GM21723 (cell line): Measurements from ENCODE around the gene CDC42BPB.
"Not testable (repeated sequence)": the region's sequence is repeated elsewhere in the genome, so short reads cannot be mapped to it uniquely, and the experiment has no call there.

Experiments used
- ATAC-seq: cut with Tn5 transposase; IDR thresholded peaks from one replicate; pipeline ENCODE4 v1.9.1; 2021; ENCODE audit warnings: mild to moderate bottlenecking, moderate library complexity; ENCODE audit not compliant: unreplicated experiment

Gene CDC42BPB

DNA sequence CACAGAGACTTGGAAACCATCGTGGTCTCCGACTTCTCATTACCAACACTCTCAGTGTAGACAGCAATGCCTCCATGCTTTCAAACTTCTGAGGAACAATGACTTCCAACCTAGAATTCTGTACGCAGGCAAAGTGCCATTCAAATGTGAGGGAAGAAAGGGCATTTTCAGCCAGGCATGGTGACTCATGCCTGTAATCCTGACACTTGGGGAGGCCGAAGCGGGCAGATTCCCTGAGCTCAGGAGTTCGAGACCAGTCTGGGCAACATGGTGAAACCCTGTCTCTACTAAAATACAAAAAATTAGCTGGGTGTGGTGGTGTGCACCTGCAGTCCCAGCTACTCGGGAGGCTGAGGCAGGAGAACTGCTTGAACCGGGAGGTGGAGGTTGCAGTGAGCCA, 9.9 kb downstream of the CDC42BPB start:
- not testable (repeated sequence) for ATAC-seq

DNA sequence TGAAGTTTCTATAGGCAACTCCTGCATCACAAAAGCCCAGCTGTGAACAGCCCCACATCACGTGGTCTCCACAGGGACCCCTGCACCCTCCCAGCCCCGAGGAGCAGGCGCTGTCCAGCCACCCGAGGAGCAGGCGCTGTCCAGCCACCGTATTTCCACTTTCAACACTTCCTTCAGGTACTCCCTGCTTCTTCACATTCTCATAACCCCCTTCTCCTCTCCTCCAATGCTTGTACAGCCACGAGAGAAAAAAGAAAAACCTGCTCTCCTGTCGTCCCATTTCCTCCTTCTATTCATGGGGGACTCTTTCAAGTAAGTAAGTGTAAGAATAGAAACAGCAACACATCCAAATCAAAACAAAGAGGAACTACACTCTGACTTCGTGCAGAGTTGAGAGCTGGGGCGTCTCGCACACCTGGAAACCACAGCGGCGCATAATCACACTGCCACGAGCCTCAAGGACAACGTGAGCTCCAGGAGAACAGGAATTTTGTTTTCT, 11.9 kb downstream of the CDC42BPB start:
- peak; percentile 64 for ATAC-seq

DNA sequence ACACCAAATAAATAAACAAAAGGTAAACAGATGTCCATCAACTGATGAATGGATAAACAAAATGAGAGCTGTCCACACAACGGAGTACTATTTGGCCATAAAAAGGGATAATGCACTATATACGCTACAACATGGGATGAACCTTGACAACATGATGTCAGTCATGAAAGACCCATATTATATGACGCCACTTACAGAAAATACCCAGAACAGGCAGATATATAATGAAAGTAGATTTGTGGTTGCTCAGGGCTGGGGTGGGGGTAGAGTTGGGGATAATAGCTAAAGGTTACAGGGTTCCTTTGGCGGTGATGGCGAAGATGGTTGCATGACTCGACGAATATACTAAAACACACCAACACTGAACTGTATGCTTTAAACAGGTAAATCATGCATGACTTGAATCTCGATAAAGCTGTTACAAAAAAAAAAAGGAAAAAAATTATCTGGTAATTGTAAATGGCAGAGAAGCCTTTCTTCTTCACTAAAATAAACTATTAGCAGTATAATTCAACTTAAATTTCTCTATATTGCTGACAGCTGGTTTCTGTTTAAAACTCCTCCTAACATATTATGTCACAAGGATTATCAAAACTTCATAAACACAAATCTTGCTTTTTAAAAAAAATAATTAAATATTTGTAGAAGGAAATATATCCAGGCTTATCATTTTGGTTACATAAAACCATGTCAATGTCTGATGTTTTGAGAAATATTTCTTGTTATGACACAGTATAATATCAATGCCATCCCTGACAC, 13.9 kb downstream of the CDC42BPB start:
- ATAC-seq, result no peak

DNA sequence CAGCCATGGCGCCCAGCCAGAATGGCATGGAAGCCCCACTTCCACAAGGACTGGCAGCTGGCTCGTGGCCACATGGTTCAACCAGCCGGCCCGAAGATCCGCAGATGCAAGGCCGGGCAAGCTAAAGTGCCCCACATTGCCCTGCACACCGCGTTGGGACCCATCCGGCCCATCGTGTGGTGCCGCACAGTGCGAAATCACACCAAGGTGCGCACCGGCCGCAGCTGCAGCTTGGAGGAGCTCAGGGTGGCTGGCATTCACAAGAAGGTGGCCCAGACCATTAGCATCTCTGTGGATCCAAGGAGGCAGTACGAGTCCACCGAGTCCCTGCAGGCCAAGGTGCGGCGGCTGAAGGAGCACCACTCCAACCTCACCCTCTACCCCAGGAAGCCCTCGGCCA, 15.9 kb downstream of the CDC42BPB start:
- no peak for ATAC-seq

DNA sequence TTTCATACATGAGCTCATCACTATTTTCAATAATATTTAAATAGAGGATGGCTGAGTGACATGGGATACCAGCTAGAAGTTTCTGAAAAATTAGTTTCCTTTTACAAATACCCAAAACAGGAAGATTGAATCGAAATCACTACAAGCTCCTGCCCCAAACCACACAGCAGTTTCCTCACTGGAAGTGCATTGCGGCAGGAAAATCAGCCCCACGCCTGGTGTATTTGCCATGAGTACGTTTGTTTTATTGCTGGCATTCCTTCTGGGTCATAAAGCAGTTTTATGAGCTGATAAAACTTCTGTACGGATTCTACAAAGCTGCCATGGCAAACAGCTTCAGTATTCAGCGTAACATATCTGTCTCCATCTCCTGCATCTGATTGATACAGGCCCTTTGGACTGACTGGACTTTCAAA, 23.7 kb downstream of the CDC42BPB start:
- no peak for ATAC-seq

DNA sequence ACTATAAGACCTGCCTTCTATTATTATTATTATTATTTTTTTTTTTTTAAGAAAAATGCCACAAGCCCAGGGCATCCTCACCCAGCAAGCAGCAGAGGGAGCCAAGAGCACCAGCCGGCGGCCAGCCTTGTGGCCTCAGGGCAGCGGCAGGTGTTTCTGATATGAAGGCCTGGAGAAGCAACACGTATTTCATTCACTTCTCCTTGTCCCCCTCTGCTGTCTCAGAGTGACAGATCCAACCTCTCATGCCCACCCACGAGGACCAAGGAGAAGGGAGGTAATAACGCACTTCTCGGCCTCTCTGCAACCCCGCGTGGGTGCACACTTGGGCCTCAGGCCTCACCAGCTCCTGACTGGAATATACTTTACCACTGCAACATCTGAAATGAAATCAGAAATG, 25.4 kb downstream of the CDC42BPB start:
- no peak for ATAC-seq

DNA sequence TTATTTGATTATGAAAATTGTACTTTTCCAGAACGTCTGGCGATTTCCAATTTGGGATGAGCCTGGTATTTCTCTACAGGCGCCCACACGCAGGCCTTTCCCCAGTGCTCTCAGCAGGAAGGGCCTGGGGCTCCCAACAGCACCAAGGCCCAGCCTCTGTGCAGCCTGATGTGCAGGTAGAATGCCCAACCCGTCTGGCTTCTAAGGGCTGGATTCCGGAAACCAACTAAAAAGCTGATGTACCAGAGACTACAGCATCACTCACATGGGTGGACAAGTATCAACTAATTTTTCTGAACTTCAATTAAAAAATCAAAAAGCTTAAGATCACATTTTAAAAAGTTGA, 25.8 kb downstream of the CDC42BPB start:
- ATAC-seq, result no peak

DNA sequence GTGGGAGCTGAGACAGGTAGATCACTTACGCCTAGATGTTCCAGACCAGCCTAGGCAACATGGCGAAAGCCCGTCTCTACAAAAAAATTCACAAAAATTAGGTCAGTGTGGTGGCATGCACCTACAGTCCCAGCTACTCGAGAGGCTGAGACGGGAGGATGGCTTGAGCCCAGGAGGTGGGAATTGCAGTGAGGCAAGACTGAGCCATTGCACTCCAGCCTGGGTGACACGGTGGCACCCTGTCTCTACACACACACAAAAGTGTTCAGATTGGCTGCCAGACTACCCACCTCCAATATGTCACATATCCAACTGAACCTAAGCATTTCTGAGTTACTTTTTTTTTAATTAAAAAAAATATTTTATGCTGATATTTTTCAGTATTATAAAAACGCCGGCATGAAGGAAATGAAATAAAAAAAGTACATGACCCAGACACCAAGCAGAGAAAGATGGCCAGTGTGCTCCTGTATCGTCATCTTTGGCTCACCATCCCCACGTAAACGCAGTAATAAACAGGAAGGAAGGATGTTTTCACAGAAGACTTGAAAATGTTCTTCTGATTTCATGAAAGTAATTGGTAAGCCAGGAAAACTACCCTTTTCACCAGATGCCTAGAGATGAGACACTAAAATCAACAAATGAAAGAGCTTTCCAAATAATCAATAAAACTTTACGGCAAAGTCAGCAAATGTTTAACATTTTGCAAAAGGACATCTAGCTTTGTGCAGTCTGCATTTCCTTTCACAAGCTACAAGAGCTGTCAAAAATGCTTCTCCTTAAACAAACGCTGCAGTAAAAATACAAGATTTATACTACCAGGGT, 26.4 kb downstream of the CDC42BPB start:
- no peak for ATAC-seq

DNA sequence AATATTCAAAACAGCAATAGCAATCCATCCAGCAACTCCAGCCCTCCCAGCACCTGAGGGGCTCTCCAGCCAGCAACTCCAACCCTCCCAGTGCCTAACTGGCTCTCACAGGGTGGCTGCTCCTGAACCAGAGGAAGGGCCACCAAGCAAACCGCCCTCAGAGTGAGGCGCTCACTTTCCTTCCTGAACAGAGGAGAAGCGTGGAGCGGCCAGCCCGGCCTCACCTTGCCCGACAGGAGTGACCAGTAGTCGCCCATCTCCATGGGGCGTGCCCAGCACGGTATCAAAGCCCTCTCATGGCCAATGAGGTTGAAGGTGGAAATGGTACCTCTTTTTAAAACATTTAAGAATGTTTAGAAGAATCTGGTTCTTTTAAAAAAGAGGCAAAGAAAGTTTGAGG, 27.4 kb downstream of the CDC42BPB start:
- ATAC-seq, result no peak

DNA sequence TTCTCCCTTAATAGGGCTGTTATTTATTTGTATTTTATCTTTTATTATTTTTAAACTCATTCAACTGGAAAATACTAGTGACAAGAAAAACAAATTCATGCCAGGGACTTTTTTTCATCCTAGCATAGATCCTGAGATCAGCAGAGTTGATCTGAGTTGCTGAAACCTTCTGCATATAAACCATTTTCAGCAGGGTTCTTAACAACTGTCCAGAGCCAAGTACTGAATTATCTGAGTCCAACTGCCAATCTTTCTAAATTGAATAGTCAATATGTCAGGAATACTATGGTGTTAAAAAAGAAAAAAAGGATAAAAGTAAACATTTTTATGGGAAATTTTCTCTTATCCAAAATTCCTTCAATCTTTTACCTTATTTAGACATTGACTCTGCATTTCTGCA, 28.6 kb downstream of the CDC42BPB start:
- ATAC-seq, result no peak

DNA sequence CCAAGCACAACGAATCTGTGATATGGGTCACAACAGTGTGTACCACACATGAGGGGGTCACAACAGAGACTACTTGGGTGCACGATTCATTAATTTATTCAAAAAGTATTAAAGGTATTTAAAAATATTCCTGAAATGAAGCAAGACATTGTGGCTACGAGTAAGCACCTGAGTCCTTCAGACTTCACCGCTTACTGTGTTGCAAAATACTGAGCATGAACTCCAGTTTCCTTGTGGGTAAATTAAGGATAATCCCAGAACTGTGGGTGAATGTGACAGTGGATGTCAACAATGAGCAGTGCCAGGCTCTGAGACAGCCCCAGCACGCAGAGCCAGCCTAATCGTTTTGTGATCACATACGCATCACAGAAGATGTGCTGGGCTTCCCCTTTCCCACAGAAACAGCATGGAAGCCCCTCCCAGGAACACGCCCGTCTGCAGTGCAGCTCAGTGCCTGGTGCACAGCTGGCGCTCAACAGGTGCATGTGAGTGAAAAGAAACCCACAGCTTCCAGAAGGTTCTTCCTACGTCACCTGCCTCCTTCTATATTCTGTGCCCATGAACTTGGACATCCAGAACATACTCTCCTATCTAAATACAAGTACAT, 29.1 kb downstream of the CDC42BPB start:
- ATAC-seq, result no peak

DNA sequence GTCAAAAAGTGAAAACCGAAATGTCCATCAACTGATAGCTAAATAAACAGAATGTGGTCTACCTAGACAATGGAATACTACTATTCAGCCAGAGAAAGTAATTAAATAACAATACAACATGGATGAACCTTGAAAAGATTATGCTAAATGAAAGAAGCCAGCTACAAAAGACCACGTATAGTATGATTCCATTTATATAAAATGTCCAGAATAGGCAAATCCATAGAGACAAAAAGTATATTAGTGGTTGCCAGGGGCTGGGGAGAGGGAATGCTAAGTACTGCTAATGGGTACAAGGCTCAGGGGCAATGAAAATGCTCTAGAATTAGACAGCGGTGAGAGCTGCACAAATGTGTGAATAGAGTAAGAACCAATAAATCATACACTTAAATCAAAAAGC, 29.9 kb downstream of the CDC42BPB start:
- no peak for ATAC-seq

DNA sequence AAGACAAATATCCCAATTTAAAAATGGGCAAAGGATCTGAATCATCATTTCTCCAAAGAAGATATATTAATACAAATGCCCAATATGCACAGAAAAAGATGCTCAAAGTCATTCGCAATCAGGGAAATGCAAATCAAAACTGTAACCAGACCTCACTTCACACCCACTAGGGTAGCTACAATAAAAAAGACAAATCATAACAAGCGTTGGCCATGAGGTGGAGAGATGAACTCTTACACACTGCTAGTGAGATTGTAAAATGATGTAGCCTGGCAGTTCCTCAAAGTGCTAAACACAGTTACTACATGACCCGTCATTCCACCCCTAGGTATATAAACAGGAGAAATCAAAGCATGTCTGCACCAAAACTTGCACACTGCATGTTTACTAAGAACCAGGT, 30.4 kb downstream of the CDC42BPB start:
- no peak for ATAC-seq

DNA sequence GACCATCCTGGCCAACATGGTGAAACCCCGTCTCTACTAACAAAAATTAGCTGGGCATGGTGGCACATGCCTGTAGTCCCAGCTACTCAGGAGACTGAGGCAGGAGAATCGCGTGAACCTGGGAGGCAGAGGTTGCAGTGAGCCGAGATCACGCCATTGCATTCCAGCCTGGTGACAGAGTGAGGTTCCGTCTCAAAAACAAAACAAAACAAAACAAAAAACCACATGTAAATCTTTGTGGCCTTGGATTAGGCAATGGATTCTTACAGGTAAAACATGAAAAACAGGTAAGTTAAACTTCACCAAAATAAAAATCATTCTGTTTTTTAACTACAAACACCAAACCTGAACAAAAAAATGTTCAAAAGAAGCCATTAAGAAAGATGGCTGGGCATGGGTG, 31.2 kb downstream of the CDC42BPB start:
- ATAC-seq, result not testable (repeated sequence)

DNA sequence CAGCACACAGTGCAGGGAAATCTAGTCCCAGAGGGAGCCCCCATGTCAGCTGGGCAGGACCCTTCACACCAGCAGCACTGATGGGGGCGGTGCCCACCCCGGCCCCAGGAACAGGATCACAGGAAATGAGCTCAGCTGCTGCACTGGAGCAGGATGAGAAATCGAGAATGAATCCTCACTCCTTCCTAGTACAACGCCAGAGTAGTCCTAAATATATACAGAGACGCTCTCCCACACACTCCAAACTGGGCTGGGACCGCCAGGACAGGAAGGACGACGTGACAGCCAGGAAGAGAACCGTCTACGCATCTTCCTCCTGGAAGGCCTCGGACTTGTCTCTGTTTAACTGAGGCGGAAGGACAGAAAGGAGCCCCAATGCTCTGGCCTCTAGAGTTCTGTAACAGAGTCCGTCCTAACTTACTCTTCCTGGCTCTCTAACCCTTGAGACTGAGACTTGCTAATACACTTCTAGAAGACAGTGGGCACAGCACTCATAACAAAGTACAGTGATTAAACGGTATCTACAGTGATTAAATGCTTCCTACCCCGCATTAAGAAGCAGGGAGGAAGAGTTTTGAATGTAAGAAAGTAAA, 33.4 kb downstream of the CDC42BPB start:
- no peak for ATAC-seq

DNA sequence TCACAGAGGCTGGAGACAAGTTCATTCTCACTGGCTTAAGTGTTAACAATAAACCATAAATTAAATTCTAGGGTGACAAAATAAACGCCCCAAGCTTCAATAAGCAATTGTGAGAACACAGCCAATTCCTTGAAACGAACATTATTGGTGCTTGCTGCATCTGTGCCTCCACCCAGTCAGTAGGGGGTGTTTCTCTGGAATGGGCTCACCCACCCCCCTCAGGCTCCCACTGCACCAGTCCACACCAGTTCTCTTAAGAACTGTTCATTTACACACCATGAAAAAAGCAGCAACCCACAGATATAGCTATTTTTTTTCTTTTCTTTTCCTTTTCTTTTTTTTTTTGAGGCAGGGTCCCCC, 34.7 kb downstream of the CDC42BPB start:
- ATAC-seq, result no peak

DNA sequence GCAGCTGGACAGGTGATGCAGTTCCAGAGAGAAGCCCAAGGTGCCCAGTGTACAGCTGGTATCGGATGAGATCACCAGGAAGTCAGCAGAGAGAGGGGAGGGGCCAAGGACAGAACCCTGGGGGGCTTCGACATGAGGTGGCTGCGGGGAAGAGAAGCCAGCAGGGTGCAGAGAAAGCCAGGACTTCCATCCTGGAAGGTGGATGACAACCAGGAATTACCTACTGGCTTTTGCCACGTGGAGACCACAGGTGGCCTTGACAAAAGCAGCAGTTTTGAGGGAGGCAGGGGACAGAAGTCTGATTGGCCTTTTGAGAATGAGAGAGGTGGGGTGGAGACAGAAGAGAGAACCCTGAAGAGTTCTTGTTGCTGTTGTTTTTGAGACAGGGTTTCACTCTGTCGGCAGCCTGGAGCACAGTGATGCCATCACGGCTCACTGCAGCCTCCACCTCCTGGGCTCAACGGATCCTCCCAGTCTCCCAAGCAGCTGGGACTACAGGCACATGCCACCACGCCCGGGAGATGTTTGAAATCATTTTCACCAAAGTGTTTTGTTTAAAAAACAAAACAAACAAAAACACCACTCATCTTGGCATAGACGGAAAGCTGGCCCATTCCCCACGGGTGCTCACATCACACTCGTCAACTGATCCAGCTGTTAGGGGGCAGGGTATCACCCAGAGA, 35.2 kb downstream of the CDC42BPB start:
- no peak for ATAC-seq

DNA sequence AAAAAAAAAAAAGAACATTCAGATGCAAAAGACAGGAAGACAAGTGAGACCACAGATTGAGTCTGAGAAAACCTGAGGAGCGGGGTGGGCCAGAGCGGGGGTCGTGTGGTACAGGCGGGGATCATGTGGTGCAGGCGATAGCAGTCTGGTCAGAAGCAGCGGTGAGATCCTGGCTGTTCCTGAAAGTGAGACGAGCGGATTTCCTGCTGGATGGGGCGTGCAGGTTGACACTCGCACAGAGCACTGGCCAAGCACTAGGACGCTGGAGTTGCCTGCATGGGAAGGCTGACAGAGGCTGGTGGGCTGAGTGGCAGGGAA, 35.7 kb downstream of the CDC42BPB start:
- ATAC-seq, result no peak

DNA sequence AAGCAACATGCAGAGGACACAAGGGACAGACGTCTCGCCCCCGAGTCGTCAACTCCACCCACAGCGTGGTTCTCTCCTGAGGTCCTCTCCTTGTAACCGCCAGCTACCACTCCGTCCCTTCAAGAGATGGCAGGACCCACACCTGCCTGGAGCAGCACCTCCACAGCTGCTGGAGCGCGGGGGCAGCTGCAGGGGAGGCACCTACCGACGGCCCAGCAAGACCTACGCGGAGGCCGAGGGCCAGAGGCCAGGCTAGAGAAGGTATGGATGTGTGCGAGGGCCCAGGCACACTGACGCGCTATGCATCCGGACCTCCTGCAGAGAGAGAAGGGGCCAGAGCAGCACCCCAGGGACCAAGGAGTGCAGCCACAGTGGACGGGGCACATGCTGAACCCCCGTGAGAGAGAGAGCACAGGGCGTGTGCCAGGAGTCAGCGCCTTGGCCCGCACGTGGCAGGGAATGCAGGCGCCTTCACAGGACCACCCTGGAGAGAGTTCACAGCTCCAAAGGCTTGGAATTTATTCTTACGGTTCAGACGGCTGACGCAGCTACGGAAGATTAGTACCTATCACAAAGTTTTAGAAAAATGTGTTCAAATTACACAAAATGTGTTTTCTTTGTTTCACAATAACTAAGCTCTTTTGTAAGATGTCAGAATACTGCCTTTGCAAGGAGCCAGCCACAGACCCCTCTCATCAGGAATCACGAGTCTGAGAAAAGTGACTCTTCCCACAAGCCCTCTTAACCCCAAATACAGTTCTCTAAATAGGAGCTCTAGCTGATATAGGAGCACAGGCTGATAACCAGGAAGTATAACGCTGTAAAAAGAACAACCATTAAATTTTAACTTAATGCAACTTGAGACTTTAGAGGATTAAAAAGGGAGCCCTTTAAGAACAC, 36.8 kb downstream of the CDC42BPB start:
- ATAC-seq, result no peak

DNA sequence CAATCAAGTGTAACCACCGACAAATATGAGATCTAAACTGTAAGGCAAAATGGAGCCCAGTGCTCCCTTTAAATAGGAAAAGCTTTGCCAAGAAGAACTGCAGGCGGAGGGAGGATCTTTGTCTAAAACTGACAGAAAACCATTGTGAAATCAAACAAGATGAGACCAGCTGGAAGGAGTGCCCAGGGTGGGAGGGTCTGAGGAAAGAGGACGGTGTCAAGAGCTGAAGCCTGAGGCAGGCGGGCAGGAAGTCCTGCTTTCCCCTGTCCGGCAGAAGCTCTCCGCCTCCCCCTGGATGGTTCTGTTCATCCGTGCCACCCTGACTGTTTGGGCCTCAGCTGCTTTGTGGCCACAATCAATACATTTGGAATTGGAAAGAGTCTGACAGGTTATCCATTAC, 37.5 kb downstream of the CDC42BPB start:
- no peak for ATAC-seq
